Liver (tissue), 9 donors: Measurements from ENCODE around the gene DPT. TPM values are rescaled to one million over a fixed set of nuclear protein-coding genes. Genes with fewer than 3 reads are reported as not detected.

Experiments used
- DNase-seq: peaks from one replicate; pipeline ENCODE4 v3.0.0-alpha.2; 2017; ENCODE audit warnings: low spot score
- H3K27ac ChIP-seq, 2 donors: one replicate each; pipeline ENCODE4 v1.7.0; 2013; ENCODE audit warnings: inconsistent platforms in 2 of 2, low read length in 2 of 2, control low read depth in 1 of 2, low read depth in 1 of 2, mild to moderate bottlenecking in 1 of 2
- H3K27me3 ChIP-seq, 4 donors: one replicate each; pipeline versions ENCODE4 v1.6.1 to v1.7.0; 2013; ENCODE audit warnings: low read length in 3 of 4, inconsistent platforms in 1 of 4, mild to moderate bottlenecking in 1 of 4, moderate library complexity in 1 of 4; ENCODE audit not compliant: control insufficient read depth in 4 of 4, insufficient read depth in 4 of 4
- H3K36me3 ChIP-seq, 4 donors: one replicate each; pipeline versions ENCODE4 v1.6.1 to v1.7.0; 2013; ENCODE audit warnings: low read length in 3 of 4, mild to moderate bottlenecking in 3 of 4, low read depth in 1 of 4, moderate library complexity in 1 of 4; ENCODE audit not compliant: control insufficient read depth in 4 of 4, insufficient read depth in 3 of 4
- H3K4me1 ChIP-seq, 4 donors: one replicate each; pipeline versions ENCODE4 v1.6.1 to v1.7.0; 2013; ENCODE audit warnings: low read length in 3 of 4, mild to moderate bottlenecking in 3 of 4, moderate library complexity in 1 of 4; ENCODE audit not compliant: control insufficient read depth in 4 of 4, insufficient read depth in 4 of 4
- H3K4me3 ChIP-seq, 3 donors: one replicate each; pipeline versions ENCODE4 v1.6.1 to v1.7.0; 2013; ENCODE audit warnings: low read length in 3 of 3, control low read depth in 1 of 3, low read depth in 1 of 3, mild to moderate bottlenecking in 1 of 3
- H3K9ac ChIP-seq, 2 donors: one replicate each; pipeline ENCODE4 v1.7.0; 2013; ENCODE audit warnings: low read length in 2 of 2, mild to moderate bottlenecking in 2 of 2, moderate library complexity in 2 of 2, control low read depth in 1 of 2, low read depth in 1 of 2
- H3K9me3 ChIP-seq, 4 donors: one replicate each; pipeline versions ENCODE4 v1.6.1 to v1.7.0; 2013; ENCODE audit warnings: low read length in 3 of 4; ENCODE audit not compliant: control insufficient read depth in 4 of 4
- EGR1 ChIP-seq, 2 donors: IDR thresholded peaks; 2 replicates each; pipeline ENCODE4 v1.6.1; 2016 to 2018; ENCODE audit warnings: antibody characterized with exemption in 2 of 2, low read depth in 2 of 2
- FOXA1 ChIP-seq: IDR thresholded peaks from 2 replicates; pipeline ENCODE4 v1.6.1; 2016; ENCODE audit warnings: antibody characterized with exemption
- FOXA2 ChIP-seq: IDR thresholded peaks from 2 replicates; pipeline ENCODE4 v1.6.1; 2016; ENCODE audit warnings: antibody characterized with exemption
- GABPA ChIP-seq, 2 donors: IDR thresholded peaks in 1 of 2; conservative IDR thresholded peaks in 1 of 2; 2 replicates each; pipeline ENCODE4 v1.6.1; 2016; ENCODE audit warnings: antibody characterized with exemption in 2 of 2, mild to moderate bottlenecking in 1 of 2, moderate library complexity in 1 of 2
- HNF4A ChIP-seq, 2 donors: conservative IDR thresholded peaks; 2 replicates each; pipeline ENCODE4 v1.6.1; 2016; ENCODE audit warnings: antibody characterized with exemption in 2 of 2, mild to moderate bottlenecking in 2 of 2
- HNF4G ChIP-seq: IDR thresholded peaks from 2 replicates; pipeline ENCODE4 v1.6.1; 2016; ENCODE audit warnings: antibody characterized with exemption
- JUND ChIP-seq, 2 donors: IDR thresholded peaks; 2 replicates each; pipeline ENCODE4 v1.6.1; 2016; ENCODE audit warnings: antibody characterized with exemption in 2 of 2
- NR2F2 ChIP-seq: IDR thresholded peaks from 2 replicates; pipeline ENCODE4 v1.6.1; 2016; ENCODE audit warnings: antibody characterized with exemption
- RAD21 ChIP-seq, 2 donors: IDR thresholded peaks; 2 replicates each; pipeline ENCODE4 v1.6.1; 2016; ENCODE audit warnings: antibody characterized with exemption in 2 of 2, mild to moderate bottlenecking in 2 of 2
- REST ChIP-seq: IDR thresholded peaks from 2 replicates; pipeline ENCODE4 v1.6.1; 2016; ENCODE audit warnings: antibody characterized with exemption, mild to moderate bottlenecking
- RXRA ChIP-seq, 2 donors: IDR thresholded peaks; 2 replicates each; pipeline ENCODE4 v1.6.1; 2017 to 2018; ENCODE audit warnings: antibody characterized with exemption in 2 of 2, mild to moderate bottlenecking in 1 of 2
- TAF1 ChIP-seq: conservative IDR thresholded peaks from 2 replicates; pipeline ENCODE4 v1.6.1; 2016; ENCODE audit warnings: antibody characterized with exemption, mild to moderate bottlenecking
- YY1 ChIP-seq: IDR thresholded peaks from 2 replicates; pipeline ENCODE4 v1.6.1; 2016; ENCODE audit warnings: antibody characterized with exemption, mild to moderate bottlenecking
- WGBS: extraction: QIAGEN DNeasy Blood & Tissue Kit; methylation state at CpG from one replicate; pipeline ENCODE4 v1.1.7; 2013; 5-methylcytosine and 5-hydroxymethylcytosine counted together
- polyA plus RNA-seq, 2 donors: library from polyadenylated mRNA; stranded (reverse) in 1 of 2; unstranded in 1 of 2; fragments of 200-250 nt in 1 of 2; fragments of >200 nt in 1 of 2; fragmentation: Nextera tagmentation in 1 of 2; extraction: Ambion mirVana in 1 of 2; gene quantifications; one replicate each; pipeline versions ENCODE4 v1.2.1 to v1.2.3, GENCODE V29; 2013 to 2015
- total RNA-seq, 2 donors: library from RNA; depleted of rRNA; stranded (reverse); fragments of >200 nt; gene quantifications; one replicate each; pipeline ENCODE4 v1.2.3, GENCODE V29; 2014
- TF ChIP-seq, protein P1 (sequence below): IDR thresholded peaks from 2 replicates; pipeline ENCODE4 v1.6.1; 2016; ENCODE audit warnings: antibody characterized with exemption
- TF ChIP-seq, protein P2 (sequence below): IDR thresholded peaks from 2 replicates; pipeline ENCODE4 v1.6.1; 2016; ENCODE audit warnings: antibody characterized with exemption
- TF ChIP-seq, protein P3 (sequence below): fragments of 150-350 bp; IDR thresholded peaks from 2 replicates; pipeline ENCODE4 v1.5.1; 2017; ENCODE audit warnings: improper control_type of control experiment, low read depth, low read length; ENCODE audit not compliant: missing input control
- donor health status: healthy.
- donor health status: healthy.
- donor health status: healthy.
- donor health status: healthy.
- donor health status: healthy.

DPT gene
- total and polyA plus RNA-seq, 4 donors = 0.42 to 5.0 (median 3.0) TPM

GRCh38 chr1:168742386-168742785 lies 13.4 kb upstream of the DPT start:
- H3K4me3 ChIP-seq = no peak overlapping the region
- no peak for DNase-seq
- 96% methylated on average over 1 of the region's 1 CpG for WGBS
- no peaks in the 10 kb centered on the region for H3K4me1 ChIP-seq
- no peaks in the 10 kb centered on the region for H3K36me3 ChIP-seq
- no peak overlapping the region for H3K27ac ChIP-seq
- H3K27me3 ChIP-seq = no peaks in the 10 kb centered on the region
- no peaks in the 10 kb centered on the region for H3K9me3 ChIP-seq
- no peak overlapping the region for H3K9ac ChIP-seq
- TF ChIP-seq RAD21 (IDR thresholded peaks at IDR 0.05) = no peak

DNA sequence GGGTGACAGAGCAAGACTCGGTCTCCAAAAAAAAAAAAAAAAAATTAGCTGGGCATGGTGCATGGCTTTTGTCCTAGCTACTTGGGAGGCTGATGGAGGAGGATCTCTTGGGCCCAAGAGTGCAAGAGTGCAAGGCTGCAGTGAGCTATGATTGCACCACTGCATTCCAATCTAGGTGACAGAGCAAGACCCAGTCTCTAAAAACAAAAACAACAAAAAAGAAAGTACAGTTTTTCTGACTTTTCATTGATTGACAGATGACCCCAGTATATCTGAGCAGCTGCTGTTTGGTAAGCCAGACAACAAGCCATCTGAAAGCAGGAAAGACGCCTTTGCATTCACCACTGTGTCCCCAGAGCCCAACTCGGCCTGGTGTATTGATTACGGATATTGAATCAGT lies 10.9 kb upstream of the DPT start:
- no peaks in the 10 kb centered on the region for H3K4me1 ChIP-seq
- no peaks in the 10 kb centered on the region for H3K9me3 ChIP-seq
- H3K9ac ChIP-seq = no peak overlapping the region
- H3K27me3 ChIP-seq = no peaks in the 10 kb centered on the region
- no peak overlapping the region for H3K4me3 ChIP-seq
- H3K27ac ChIP-seq = no peak overlapping the region
- TF ChIP-seq TAF1 (no peak), HNF4G (no peak), NR2F2 (no peak), GABPA (IDR thresholded peaks at IDR 0.05 in 1 of 2, conservative IDR thresholded peaks at IDR 0.05 in 1 of 2) (no peak), REST (no peak), RAD21 (IDR thresholded peaks at IDR 0.05) (no peak), RXRA (IDR thresholded peaks at IDR 0.05) (no peak), HNF4A (conservative IDR thresholded peaks at IDR 0.05) (no peak), EGR1 (IDR thresholded peaks at IDR 0.05; ENCODE audit: low read depth in 2 of 2) (no peak), FOXA1 (no peak), FOXA2 (no peak), JUND (IDR thresholded peaks at IDR 0.05) (no peak), YY1 (no peak)
- TF ChIP-seq, protein P1, sequence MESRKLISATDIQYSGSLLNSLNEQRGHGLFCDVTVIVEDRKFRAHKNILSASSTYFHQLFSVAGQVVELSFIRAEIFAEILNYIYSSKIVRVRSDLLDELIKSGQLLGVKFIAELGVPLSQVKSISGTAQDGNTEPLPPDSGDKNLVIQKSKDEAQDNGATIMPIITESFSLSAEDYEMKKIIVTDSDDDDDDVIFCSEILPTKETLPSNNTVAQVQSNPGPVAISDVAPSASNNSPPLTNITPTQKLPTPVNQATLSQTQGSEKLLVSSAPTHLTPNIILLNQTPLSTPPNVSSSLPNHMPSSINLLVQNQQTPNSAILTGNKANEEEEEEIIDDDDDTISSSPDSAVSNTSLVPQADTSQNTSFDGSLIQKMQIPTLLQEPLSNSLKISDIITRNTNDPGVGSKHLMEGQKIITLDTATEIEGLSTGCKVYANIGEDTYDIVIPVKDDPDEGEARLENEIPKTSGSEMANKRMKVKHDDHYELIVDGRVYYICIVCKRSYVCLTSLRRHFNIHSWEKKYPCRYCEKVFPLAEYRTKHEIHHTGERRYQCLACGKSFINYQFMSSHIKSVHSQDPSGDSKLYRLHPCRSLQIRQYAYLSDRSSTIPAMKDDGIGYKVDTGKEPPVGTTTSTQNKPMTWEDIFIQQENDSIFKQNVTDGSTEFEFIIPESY = no peak
- TF ChIP-seq, protein P2, sequence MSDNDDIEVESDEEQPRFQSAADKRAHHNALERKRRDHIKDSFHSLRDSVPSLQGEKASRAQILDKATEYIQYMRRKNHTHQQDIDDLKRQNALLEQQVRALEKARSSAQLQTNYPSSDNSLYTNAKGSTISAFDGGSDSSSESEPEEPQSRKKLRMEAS = no peak
- TF ChIP-seq, protein P3, sequence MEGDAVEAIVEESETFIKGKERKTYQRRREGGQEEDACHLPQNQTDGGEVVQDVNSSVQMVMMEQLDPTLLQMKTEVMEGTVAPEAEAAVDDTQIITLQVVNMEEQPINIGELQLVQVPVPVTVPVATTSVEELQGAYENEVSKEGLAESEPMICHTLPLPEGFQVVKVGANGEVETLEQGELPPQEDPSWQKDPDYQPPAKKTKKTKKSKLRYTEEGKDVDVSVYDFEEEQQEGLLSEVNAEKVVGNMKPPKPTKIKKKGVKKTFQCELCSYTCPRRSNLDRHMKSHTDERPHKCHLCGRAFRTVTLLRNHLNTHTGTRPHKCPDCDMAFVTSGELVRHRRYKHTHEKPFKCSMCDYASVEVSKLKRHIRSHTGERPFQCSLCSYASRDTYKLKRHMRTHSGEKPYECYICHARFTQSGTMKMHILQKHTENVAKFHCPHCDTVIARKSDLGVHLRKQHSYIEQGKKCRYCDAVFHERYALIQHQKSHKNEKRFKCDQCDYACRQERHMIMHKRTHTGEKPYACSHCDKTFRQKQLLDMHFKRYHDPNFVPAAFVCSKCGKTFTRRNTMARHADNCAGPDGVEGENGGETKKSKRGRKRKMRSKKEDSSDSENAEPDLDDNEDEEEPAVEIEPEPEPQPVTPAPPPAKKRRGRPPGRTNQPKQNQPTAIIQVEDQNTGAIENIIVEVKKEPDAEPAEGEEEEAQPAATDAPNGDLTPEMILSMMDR = no peak
- no peaks in the 10 kb centered on the region for H3K36me3 ChIP-seq
- WGBS = 93% methylated on average over 4 of the region's 4 CpGs
- no peak for DNase-seq
